ENCODE results near the gene TRIML1.

Gene TRIML1

GRCh38 chr4:188146618-188147017 lies 7.4 kb downstream of the TRIML1 start:
- no peak overlapping the region for H2BK15ac ChIP-seq (ENCODE audit: low read length)
- H3K18ac ChIP-seq (ENCODE audit: low read length), result no peak overlapping the region
- no peak for DNase-seq (ENCODE audit: low spot score)
- H4K8ac ChIP-seq (ENCODE audit: low read depth, low read length), result no peak overlapping the region
- no peak overlapping the region for H3K4me3 ChIP-seq (ENCODE audit: low read length in 2 of 2)
- no peaks in the 10 kb centered on the region for H3K79me1 ChIP-seq (ENCODE audit: low read depth, low read length)
- WGBS, 2 donors (ENCODE audit: extremely low coverage in 2 of 2, insufficient read length in 2 of 2, insufficient replicate concordance in 1 of 2), result no CpG with 5 or more reads among the region's 11 CpGs
- no peaks in the 10 kb centered on the region for H3K4me1 ChIP-seq (ENCODE audit: control insufficient read depth in 2 of 2, insufficient read depth in 1 of 2, low read depth in 1 of 2, low read length in 2 of 2)
- H3K9me3 ChIP-seq (replicated peaks in 1 of 2; ENCODE audit: control insufficient read depth in 2 of 2, insufficient read depth in 1 of 2, low read depth in 1 of 2, low read length in 2 of 2), result no peaks in the 10 kb centered on the region
- H2BK5ac ChIP-seq (ENCODE audit: low read length), result no peak overlapping the region
- no peak overlapping the region for H3K27ac ChIP-seq (replicated peaks; ENCODE audit: low read length)
- H2AK5ac ChIP-seq (ENCODE audit: low read depth, low read length), result no peak overlapping the region
- H3K4ac ChIP-seq (ENCODE audit: low read length), result no peak overlapping the region
- no peak overlapping the region for H3K4me2 ChIP-seq (ENCODE audit: insufficient read depth, low read length, poor library complexity, severe bottlenecking)
- H2AFZ ChIP-seq (ENCODE audit: low read length), result no peak overlapping the region
- no peak overlapping the region for H3K23ac ChIP-seq (ENCODE audit: low read depth, low read length, poor library complexity)
- H3K27me3 ChIP-seq (ENCODE audit: control insufficient read depth in 3 of 3, insufficient read depth in 3 of 3, low read depth in 1 of 3, low read length in 3 of 3), result no peaks in the 10 kb centered on the region
- no peak overlapping the region for H4K91ac ChIP-seq (ENCODE audit: low read depth, low read length, poor library complexity)
- no peaks in the 10 kb centered on the region for H3K36me3 ChIP-seq (replicated peaks in 1 of 2; ENCODE audit: control insufficient read depth in 2 of 2, insufficient read depth in 2 of 2, low read length in 2 of 2)
- H3K9ac ChIP-seq (ENCODE audit: low read depth, low read length, poor library complexity), result no peak overlapping the region
- no peak overlapping the region for H2BK120ac ChIP-seq (ENCODE audit: low read depth, low read length)
- peak overlapping the region; percentile 82 for H3K14ac ChIP-seq (ENCODE audit: low read length)
- H2BK12ac ChIP-seq (ENCODE audit: low read length), result no peak overlapping the region

GRCh38 chr4:188147176-188147575 lies 7.9 kb downstream of the TRIML1 start:
- H3K27me3 ChIP-seq (ENCODE audit: control insufficient read depth in 3 of 3, insufficient read depth in 3 of 3, low read depth in 1 of 3, low read length in 3 of 3), result no peaks in the 10 kb centered on the region
- H2BK15ac ChIP-seq (ENCODE audit: low read length), result no peak overlapping the region
- H3K9ac ChIP-seq (ENCODE audit: low read depth, low read length, poor library complexity), result no peak overlapping the region
- no peak for DNase-seq (ENCODE audit: low spot score)
- no peak overlapping the region for H3K23ac ChIP-seq (ENCODE audit: low read depth, low read length, poor library complexity)
- H4K8ac ChIP-seq (ENCODE audit: low read depth, low read length), result no peak overlapping the region
- H3K4me3 ChIP-seq (ENCODE audit: low read length in 2 of 2), result no peak overlapping the region
- WGBS, 2 donors (ENCODE audit: extremely low coverage in 2 of 2, insufficient read length in 2 of 2, insufficient replicate concordance in 1 of 2), result no CpG with 5 or more reads among the region's 11 CpGs
- H3K27ac ChIP-seq (replicated peaks; ENCODE audit: low read length), result no peak overlapping the region
- no peak overlapping the region for H3K14ac ChIP-seq (ENCODE audit: low read length)
- H2AK5ac ChIP-seq (ENCODE audit: low read depth, low read length), result no peak overlapping the region
- H2BK120ac ChIP-seq (ENCODE audit: low read depth, low read length), result no peak overlapping the region
- no peaks in the 10 kb centered on the region for H3K36me3 ChIP-seq (replicated peaks in 1 of 2; ENCODE audit: control insufficient read depth in 2 of 2, insufficient read depth in 2 of 2, low read length in 2 of 2)
- no peak overlapping the region for H3K18ac ChIP-seq (ENCODE audit: low read length)
- no peaks in the 10 kb centered on the region for H3K9me3 ChIP-seq (replicated peaks in 1 of 2; ENCODE audit: control insufficient read depth in 2 of 2, insufficient read depth in 1 of 2, low read depth in 1 of 2, low read length in 2 of 2)
- H3K4ac ChIP-seq (ENCODE audit: low read length), result no peak overlapping the region
- H3K4me2 ChIP-seq (ENCODE audit: insufficient read depth, low read length, poor library complexity, severe bottlenecking), result no peak overlapping the region
- no peak overlapping the region for H2AFZ ChIP-seq (ENCODE audit: low read length)
- no peak overlapping the region for H2BK5ac ChIP-seq (ENCODE audit: low read length)
- no peak overlapping the region for H4K91ac ChIP-seq (ENCODE audit: low read depth, low read length, poor library complexity)
- no peaks in the 10 kb centered on the region for H3K4me1 ChIP-seq (ENCODE audit: control insufficient read depth in 2 of 2, insufficient read depth in 1 of 2, low read depth in 1 of 2, low read length in 2 of 2)
- H2BK12ac ChIP-seq (ENCODE audit: low read length), result peak overlapping the region; percentile 58
- no peaks in the 10 kb centered on the region for H3K79me1 ChIP-seq (ENCODE audit: low read depth, low read length)

GRCh38 chr4:188147776-188148175 lies 8.5 kb downstream of the TRIML1 start:
- Histone ChIP-seq H4K91ac (ENCODE audit: low read depth, low read length, poor library complexity) (no peak overlapping the region), H3K14ac (ENCODE audit: low read length) (no peak overlapping the region)
- WGBS, 2 donors (ENCODE audit: extremely low coverage in 2 of 2, insufficient read length in 2 of 2, insufficient replicate concordance in 1 of 2), result no CpG with 5 or more reads among the region's 6 CpGs

GRCh38 chr4:188154668-188155405 lies 15.6 kb downstream of the TRIML1 start:
- Histone ChIP-seq H3K4ac (ENCODE audit: low read length) (no peak overlapping the region), H4K8ac (ENCODE audit: low read depth, low read length) (no peak overlapping the region), H3K4me3 (ENCODE audit: low read length in 2 of 2) (no peak overlapping the region), H3K9ac (ENCODE audit: low read depth, low read length, poor library complexity) (no peak overlapping the region), H3K4me2 (ENCODE audit: insufficient read depth, low read length, poor library complexity, severe bottlenecking) (no peak overlapping the region), H2AK5ac (ENCODE audit: low read depth, low read length) (no peak overlapping the region), H3K79me1 (ENCODE audit: low read depth, low read length) (no peaks in the 10 kb centered on the region), H2BK15ac (ENCODE audit: low read length) (no peak overlapping the region), H2BK12ac (ENCODE audit: low read length) (no peak overlapping the region), H2AFZ (ENCODE audit: low read length) (no peak overlapping the region), H3K27me3 (ENCODE audit: control insufficient read depth in 3 of 3, insufficient read depth in 3 of 3, low read depth in 1 of 3, low read length in 3 of 3) (no peaks in the 10 kb centered on the region), H3K9me3 (replicated peaks in 1 of 2; ENCODE audit: control insufficient read depth in 2 of 2, insufficient read depth in 1 of 2, low read depth in 1 of 2, low read length in 2 of 2) (peaks cover 0 to 4% of the 10 kb centered on the region in 2 donors), H3K18ac (ENCODE audit: low read length) (no peak overlapping the region), H2BK120ac (ENCODE audit: low read depth, low read length) (no peak overlapping the region), H4K91ac (ENCODE audit: low read depth, low read length, poor library complexity) (no peak overlapping the region), H2BK5ac (ENCODE audit: low read length) (no peak overlapping the region), H3K23ac (ENCODE audit: low read depth, low read length, poor library complexity) (no peak overlapping the region), H3K36me3 (replicated peaks in 1 of 2; ENCODE audit: control insufficient read depth in 2 of 2, insufficient read depth in 2 of 2, low read length in 2 of 2) (no peaks in the 10 kb centered on the region), H3K4me1 (ENCODE audit: control insufficient read depth in 2 of 2, insufficient read depth in 1 of 2, low read depth in 1 of 2, low read length in 2 of 2) (no peaks in the 10 kb centered on the region), H3K14ac (ENCODE audit: low read length) (no peak overlapping the region), H3K27ac (replicated peaks; ENCODE audit: low read length) (no peak overlapping the region)
- no peak for DNase-seq (ENCODE audit: low spot score)
- WGBS, 2 donors (ENCODE audit: extremely low coverage in 2 of 2, insufficient read length in 2 of 2, insufficient replicate concordance in 1 of 2), result no CpG with 5 or more reads among the region's 11 CpGs

More at GRCh38 chr4:188147776-188148175, 8.5 kb downstream of the TRIML1 start:
- H3K4me1 ChIP-seq (ENCODE audit: control insufficient read depth in 2 of 2, insufficient read depth in 1 of 2, low read depth in 1 of 2, low read length in 2 of 2), result no peaks in the 10 kb centered on the region
- no peak overlapping the region for H2BK120ac ChIP-seq (ENCODE audit: low read depth, low read length)
- H4K8ac ChIP-seq (ENCODE audit: low read depth, low read length), result no peak overlapping the region
- H2BK5ac ChIP-seq (ENCODE audit: low read length), result no peak overlapping the region
- no peaks in the 10 kb centered on the region for H3K9me3 ChIP-seq (replicated peaks in 1 of 2; ENCODE audit: control insufficient read depth in 2 of 2, insufficient read depth in 1 of 2, low read depth in 1 of 2, low read length in 2 of 2)
- no peak overlapping the region for H3K4me3 ChIP-seq (ENCODE audit: low read length in 2 of 2)
- H3K27ac ChIP-seq (replicated peaks; ENCODE audit: low read length), result no peak overlapping the region
- no peak overlapping the region for H2AFZ ChIP-seq (ENCODE audit: low read length)
- no peak overlapping the region for H3K9ac ChIP-seq (ENCODE audit: low read depth, low read length, poor library complexity)
- no peak overlapping the region for H2BK15ac ChIP-seq (ENCODE audit: low read length)
- no peak overlapping the region for H3K4ac ChIP-seq (ENCODE audit: low read length)
- no peak overlapping the region for H3K18ac ChIP-seq (ENCODE audit: low read length)
- no peak overlapping the region for H2BK12ac ChIP-seq (ENCODE audit: low read length)
- no peak overlapping the region for H2AK5ac ChIP-seq (ENCODE audit: low read depth, low read length)
- H3K36me3 ChIP-seq (replicated peaks in 1 of 2; ENCODE audit: control insufficient read depth in 2 of 2, insufficient read depth in 2 of 2, low read length in 2 of 2), result no peaks in the 10 kb centered on the region
- H3K79me1 ChIP-seq (ENCODE audit: low read depth, low read length), result no peaks in the 10 kb centered on the region
- H3K23ac ChIP-seq (ENCODE audit: low read depth, low read length, poor library complexity), result no peak overlapping the region
- H3K27me3 ChIP-seq (ENCODE audit: control insufficient read depth in 3 of 3, insufficient read depth in 3 of 3, low read depth in 1 of 3, low read length in 3 of 3), result no peaks in the 10 kb centered on the region
- H3K4me2 ChIP-seq (ENCODE audit: insufficient read depth, low read length, poor library complexity, severe bottlenecking), result no peak overlapping the region
- DNase-seq (ENCODE audit: low spot score), result no peak
